ENCODE data around the gene ANTXR1. TPM values are rescaled to one million over a fixed set of nuclear protein-coding genes. Genes with fewer than 3 reads are reported as not detected.

The ANTXR1 gene
- polyA plus RNA-seq, 1 of the 3 experiments (the other 2 are of a cell fraction): 114 TPM

DNA sequence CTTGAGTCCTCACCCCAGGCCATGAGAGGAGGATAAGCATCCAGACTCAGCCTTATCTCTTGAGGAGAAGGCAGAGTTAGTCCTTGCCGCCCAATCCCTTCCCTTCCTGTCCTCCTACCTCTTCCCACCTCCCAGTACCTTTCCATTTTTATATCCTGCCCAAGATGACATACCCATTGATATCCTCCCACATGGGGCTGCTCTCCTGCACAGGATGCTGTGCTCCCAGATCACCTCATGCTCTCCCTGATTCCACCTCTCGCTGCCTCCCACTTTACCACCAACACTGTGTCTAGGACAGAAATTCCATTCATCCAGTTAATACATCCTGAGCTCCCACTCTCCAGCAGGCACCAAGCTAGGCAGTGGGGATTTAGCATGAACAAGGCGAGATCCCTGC lies 191.7 kb downstream of the ANTXR1 start (continued):
- TF ChIP-seq, protein P1, sequence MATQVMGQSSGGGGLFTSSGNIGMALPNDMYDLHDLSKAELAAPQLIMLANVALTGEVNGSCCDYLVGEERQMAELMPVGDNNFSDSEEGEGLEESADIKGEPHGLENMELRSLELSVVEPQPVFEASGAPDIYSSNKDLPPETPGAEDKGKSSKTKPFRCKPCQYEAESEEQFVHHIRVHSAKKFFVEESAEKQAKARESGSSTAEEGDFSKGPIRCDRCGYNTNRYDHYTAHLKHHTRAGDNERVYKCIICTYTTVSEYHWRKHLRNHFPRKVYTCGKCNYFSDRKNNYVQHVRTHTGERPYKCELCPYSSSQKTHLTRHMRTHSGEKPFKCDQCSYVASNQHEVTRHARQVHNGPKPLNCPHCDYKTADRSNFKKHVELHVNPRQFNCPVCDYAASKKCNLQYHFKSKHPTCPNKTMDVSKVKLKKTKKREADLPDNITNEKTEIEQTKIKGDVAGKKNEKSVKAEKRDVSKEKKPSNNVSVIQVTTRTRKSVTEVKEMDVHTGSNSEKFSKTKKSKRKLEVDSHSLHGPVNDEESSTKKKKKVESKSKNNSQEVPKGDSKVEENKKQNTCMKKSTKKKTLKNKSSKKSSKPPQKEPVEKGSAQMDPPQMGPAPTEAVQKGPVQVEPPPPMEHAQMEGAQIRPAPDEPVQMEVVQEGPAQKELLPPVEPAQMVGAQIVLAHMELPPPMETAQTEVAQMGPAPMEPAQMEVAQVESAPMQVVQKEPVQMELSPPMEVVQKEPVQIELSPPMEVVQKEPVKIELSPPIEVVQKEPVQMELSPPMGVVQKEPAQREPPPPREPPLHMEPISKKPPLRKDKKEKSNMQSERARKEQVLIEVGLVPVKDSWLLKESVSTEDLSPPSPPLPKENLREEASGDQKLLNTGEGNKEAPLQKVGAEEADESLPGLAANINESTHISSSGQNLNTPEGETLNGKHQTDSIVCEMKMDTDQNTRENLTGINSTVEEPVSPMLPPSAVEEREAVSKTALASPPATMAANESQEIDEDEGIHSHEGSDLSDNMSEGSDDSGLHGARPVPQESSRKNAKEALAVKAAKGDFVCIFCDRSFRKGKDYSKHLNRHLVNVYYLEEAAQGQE (IDR thresholded peaks at IDR 0.05; ENCODE audit: low read depth, low read length): no peak

DNA sequence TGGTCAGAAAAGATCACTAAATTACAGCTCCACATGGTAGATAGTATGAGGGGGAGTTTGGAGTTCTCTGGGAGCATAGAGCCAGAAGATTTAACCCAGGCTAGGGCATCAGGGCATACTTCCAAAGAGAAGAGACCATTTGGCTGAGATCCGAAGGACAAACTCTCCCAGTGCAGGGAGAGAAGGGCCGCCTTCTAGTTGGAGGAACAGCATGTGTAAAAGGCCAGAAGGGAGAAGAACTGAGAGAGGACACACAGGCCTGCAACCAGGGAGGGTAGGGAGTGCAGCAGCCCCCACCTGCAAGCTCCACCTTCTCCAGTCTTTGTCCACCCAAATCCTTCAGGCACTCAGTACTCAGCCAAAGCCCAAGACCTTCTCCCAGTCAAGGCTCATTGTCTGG lies 192.1 kb downstream of the ANTXR1 start:
- Histone ChIP-seq H3K4me1 (ENCODE audit: control insufficient read depth in 1 of 2, insufficient read depth in 2 of 2, low read depth in 1 of 2, low read length in 1 of 2) (peaks cover 0 to 2% of the 10 kb centered on the region in 2 experiments; a peak in 1 of 4 replicates), H3F3A (replicated peaks; ENCODE audit: insufficient read depth) (no peaks in the 10 kb centered on the region), H3K27me3 (ENCODE audit: insufficient read depth) (no peaks in the 10 kb centered on the region), H3K9me3 (no peaks in the 10 kb centered on the region), H3K9me2 (no peaks in the 10 kb centered on the region), H3K79me2 (ENCODE audit: insufficient read depth) (no peaks in the 10 kb centered on the region; the same call in 1 of the 2 replicates), H4K20me1 (ENCODE audit: insufficient read depth) (no peaks in the 10 kb centered on the region), H3K36me3 (replicated peaks in 1 of 2; ENCODE audit: control insufficient read depth in 1 of 2, insufficient read depth in 2 of 2, low read length in 1 of 2) (peaks cover 45 to 55% of the 10 kb centered on the region in 2 experiments), H3K4me3 (ENCODE audit: low read depth in 2 of 2, low read length in 1 of 2) (no peak overlapping the region), H3K9ac (no peak overlapping the region), H3K4me2 (no peak overlapping the region), H3K27ac (ENCODE audit: low read depth in 2 of 2, low read length in 1 of 2) (no peak overlapping the region), H2AFZ (ENCODE audit: low read depth) (no peak overlapping the region)
- no peak for DNase-seq
- ChIA-PET CTCF (interaction anchor here (1.2 to 3.7 kb wide), 3 partner anchors 101 to 192 kb away, joined by 3 to 14 read pairs (median 7); partner anchors contain the start of gene ANTXR1), POLR2A (no interaction called here)
- 100% methylated on average over 2 of the region's 2 CpGs for WGBS (ENCODE audit: low lambda C conversion rate)
- TF ChIP-seq POLR2AphosphoS5 (IDR thresholded peaks at IDR 0.05; ENCODE audit: low read depth, low read length) (no peak), TEAD4 (IDR thresholded peaks at IDR 0.05; ENCODE audit: borderline replicate concordance, insufficient read depth) (no peak), USF2 (IDR thresholded peaks at IDR 0.05; ENCODE audit: borderline replicate concordance, low read depth, low read length) (no peak), RFX5 (IDR thresholded peaks at IDR 0.05; ENCODE audit: low read length) (no peak), EZH2phosphoT487 (IDR thresholded peaks at IDR 0.05; ENCODE audit: borderline replicate concordance, low read depth) (no peak), RCOR1 (IDR thresholded peaks at IDR 0.05; ENCODE audit: low read length) (no peak), MEF2A (IDR thresholded peaks at IDR 0.05; ENCODE audit: borderline replicate concordance, low read depth) (no peak), CHD2 (IDR thresholded peaks at IDR 0.05; ENCODE audit: low read length, partially characterized antibody) (no peak), MAX (IDR thresholded peaks at IDR 0.05; ENCODE audit: low read depth) (no peak), YY1 (IDR thresholded peaks at IDR 0.05; ENCODE audit: low read depth) (no peak), TAF1 (IDR thresholded peaks at IDR 0.05; ENCODE audit: borderline replicate concordance, low read depth, low read length) (no peak), FOXJ3 (CRISPR knock-in tag; IDR thresholded peaks at IDR 0.05) (no peak), EP300 (IDR thresholded peaks at IDR 0.05; ENCODE audit: borderline replicate concordance in 1 of 2, low read depth in 1 of 2, low read length in 1 of 2) (no peak)
- TF ChIP-seq, protein P1 (IDR thresholded peaks at IDR 0.05; ENCODE audit: low read depth, low read length): no peak
- TF ChIP-seq, protein P2, sequence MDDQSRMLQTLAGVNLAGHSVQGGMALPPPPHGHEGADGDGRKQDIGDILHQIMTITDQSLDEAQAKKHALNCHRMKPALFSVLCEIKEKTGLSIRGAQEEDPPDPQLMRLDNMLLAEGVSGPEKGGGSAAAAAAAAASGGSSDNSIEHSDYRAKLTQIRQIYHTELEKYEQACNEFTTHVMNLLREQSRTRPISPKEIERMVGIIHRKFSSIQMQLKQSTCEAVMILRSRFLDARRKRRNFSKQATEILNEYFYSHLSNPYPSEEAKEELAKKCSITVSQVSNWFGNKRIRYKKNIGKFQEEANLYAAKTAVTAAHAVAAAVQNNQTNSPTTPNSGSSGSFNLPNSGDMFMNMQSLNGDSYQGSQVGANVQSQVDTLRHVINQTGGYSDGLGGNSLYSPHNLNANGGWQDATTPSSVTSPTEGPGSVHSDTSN (IDR thresholded peaks at IDR 0.05): no peak
- TF ChIP-seq, protein P3, sequence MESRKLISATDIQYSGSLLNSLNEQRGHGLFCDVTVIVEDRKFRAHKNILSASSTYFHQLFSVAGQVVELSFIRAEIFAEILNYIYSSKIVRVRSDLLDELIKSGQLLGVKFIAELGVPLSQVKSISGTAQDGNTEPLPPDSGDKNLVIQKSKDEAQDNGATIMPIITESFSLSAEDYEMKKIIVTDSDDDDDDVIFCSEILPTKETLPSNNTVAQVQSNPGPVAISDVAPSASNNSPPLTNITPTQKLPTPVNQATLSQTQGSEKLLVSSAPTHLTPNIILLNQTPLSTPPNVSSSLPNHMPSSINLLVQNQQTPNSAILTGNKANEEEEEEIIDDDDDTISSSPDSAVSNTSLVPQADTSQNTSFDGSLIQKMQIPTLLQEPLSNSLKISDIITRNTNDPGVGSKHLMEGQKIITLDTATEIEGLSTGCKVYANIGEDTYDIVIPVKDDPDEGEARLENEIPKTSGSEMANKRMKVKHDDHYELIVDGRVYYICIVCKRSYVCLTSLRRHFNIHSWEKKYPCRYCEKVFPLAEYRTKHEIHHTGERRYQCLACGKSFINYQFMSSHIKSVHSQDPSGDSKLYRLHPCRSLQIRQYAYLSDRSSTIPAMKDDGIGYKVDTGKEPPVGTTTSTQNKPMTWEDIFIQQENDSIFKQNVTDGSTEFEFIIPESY (IDR thresholded peaks at IDR 0.05; ENCODE audit: borderline replicate concordance, low read depth): no peak

Data from SK-N-SH (cell line).